ENCODE measurements around the gene EZH2.

EZH2 gene

GRCh38 chr7:148882192-148882591, 1.9 kb downstream of the EZH2 start:
- POLR2A ChIA-PET = no interaction called here
- H3K4me3 ChIP-seq (ENCODE audit: low read depth, low read length) = no peak overlapping the region
- DNase-seq (ENCODE audit: low read depth, low spot score) = no peak
- TF ChIP-seq, protein P1, sequence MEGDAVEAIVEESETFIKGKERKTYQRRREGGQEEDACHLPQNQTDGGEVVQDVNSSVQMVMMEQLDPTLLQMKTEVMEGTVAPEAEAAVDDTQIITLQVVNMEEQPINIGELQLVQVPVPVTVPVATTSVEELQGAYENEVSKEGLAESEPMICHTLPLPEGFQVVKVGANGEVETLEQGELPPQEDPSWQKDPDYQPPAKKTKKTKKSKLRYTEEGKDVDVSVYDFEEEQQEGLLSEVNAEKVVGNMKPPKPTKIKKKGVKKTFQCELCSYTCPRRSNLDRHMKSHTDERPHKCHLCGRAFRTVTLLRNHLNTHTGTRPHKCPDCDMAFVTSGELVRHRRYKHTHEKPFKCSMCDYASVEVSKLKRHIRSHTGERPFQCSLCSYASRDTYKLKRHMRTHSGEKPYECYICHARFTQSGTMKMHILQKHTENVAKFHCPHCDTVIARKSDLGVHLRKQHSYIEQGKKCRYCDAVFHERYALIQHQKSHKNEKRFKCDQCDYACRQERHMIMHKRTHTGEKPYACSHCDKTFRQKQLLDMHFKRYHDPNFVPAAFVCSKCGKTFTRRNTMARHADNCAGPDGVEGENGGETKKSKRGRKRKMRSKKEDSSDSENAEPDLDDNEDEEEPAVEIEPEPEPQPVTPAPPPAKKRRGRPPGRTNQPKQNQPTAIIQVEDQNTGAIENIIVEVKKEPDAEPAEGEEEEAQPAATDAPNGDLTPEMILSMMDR (IDR thresholded peaks at IDR 0.05; ENCODE audit: insufficient read depth, low read length, missing control alignments) = no peak
- CTCF ChIA-PET = interaction anchor here (0.9 to 1.0 kb wide), 2 partner anchors 13 to 108 kb away, joined by 3 read pairs; no protein-coding TSS in a partner anchor

DNA sequence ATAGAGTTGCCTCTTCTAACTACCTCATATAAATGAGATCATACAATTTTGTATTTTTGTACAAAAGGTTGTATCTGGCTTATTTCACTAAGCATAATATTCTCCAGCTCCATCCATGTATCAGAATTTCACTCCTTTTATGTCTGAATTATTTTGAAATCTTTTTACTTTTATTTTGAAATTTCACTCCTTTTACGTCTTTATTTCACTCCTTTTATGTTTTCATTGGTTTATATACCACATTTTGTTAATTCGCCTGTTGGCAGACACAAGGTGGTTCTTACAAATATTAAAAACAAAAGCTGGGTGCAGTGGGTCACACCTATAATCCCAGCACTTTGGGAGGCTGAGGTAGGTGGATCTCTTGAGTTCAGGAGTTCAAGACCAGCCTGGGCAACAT, 5.8 kb downstream of the EZH2 start:
- TF ChIP-seq, protein P1 (IDR thresholded peaks at IDR 0.05; ENCODE audit: insufficient read depth, low read length, missing control alignments) = no peak
- no peak for DNase-seq (ENCODE audit: low read depth, low spot score)
- POLR2A ChIA-PET = no interaction called here
- no peak overlapping the region for H3K4me3 ChIP-seq (ENCODE audit: low read depth, low read length)
- CTCF ChIA-PET = interaction anchor here (1.0 to 1.8 kb wide), 2 partner anchors 22 to 82 kb away, joined by 3 to 5 read pairs; no protein-coding TSS in a partner anchor

GRCh38 chr7:148877517-148877916, 6.6 kb downstream of the EZH2 start:
- H3K4me3 ChIP-seq (ENCODE audit: low read depth, low read length) = no peak overlapping the region
- DNase-seq (ENCODE audit: low read depth, low spot score) = no peak
- ChIA-PET CTCF (interaction anchor here (1.0 to 1.8 kb wide), 2 partner anchors 22 to 82 kb away, joined by 3 to 5 read pairs; no protein-coding TSS in a partner anchor), POLR2A (no interaction called here)
- TF ChIP-seq, protein P1 (IDR thresholded peaks at IDR 0.05; ENCODE audit: insufficient read depth, low read length, missing control alignments) = no peak

DNA sequence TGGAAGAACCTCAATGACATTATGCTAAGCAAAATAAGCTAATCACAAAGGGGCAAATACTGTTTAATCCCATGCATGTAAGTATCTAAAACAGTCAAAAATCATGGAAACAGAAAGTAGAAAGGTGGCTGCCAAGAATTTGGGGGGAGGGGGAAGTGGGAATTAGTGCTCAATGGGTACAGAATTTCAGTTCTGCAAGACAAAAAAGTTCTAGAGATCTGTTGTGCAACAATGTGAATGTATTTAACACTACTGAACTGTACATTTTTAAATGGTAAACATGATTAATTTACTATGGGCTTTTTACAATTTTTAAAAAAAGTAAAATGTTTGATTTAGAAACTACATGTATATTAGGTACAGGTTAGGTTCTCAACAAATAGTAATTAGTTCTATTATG, 11.9 kb downstream of the EZH2 start:
- TF ChIP-seq, protein P1 (IDR thresholded peaks at IDR 0.05; ENCODE audit: insufficient read depth, low read length, missing control alignments) = no peak
- POLR2A ChIA-PET = no interaction called here
- CTCF ChIA-PET = no interaction called here
- no peak overlapping the region for H3K4me3 ChIP-seq (ENCODE audit: low read depth, low read length)
- DNase-seq (ENCODE audit: low read depth, low spot score) = no peak

- ChIA-PET POLR2A (no interaction called here), CTCF (no interaction called here)
- H3K4me3 ChIP-seq (ENCODE audit: low read depth, low read length) = no peak overlapping the region
- DNase-seq (ENCODE audit: low read depth, low spot score) = no peak
- TF ChIP-seq, protein P1 (IDR thresholded peaks at IDR 0.05; ENCODE audit: insufficient read depth, low read length, missing control alignments) = no peak
Observed at GRCh38 chr7:148871551-148871950, 12.5 kb downstream of the EZH2 start.

DNA sequence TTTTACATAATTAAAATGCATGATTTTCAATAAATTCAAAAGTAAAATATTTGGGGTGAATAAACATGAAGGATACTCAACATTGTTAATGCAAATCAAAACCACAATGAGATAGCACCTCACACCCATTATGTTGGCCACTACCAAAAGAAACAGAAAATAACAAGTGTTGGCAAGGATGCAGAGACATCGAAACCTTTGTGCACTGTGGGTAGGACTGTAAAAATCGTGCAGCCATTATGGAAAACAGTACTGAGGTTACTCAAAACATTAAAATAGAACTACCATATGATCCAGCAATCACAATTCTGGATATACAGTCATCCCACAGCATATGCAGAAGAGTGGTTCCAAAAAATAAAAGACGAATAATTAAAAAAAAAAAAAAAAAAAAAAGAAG, 13.1 kb downstream of the EZH2 start:
- ChIA-PET CTCF (interaction anchor here (2.4 kb wide), 1 partner anchor 296 kb away, joined by 6 read pairs; no protein-coding TSS in a partner anchor), POLR2A (no interaction called here)
- no peak overlapping the region for H3K4me3 ChIP-seq (ENCODE audit: low read depth, low read length)
- TF ChIP-seq, protein P1 (IDR thresholded peaks at IDR 0.05; ENCODE audit: insufficient read depth, low read length, missing control alignments) = no peak
- no peak for DNase-seq (ENCODE audit: low read depth, low spot score)

Measured in AG04449 (cell line).